ENCODE results near the gene REC8. TPM values are rescaled to one million over a fixed set of nuclear protein-coding genes. Genes with fewer than 3 reads are reported as not detected.

Gene REC8
- total RNA-seq, 1 donor from 2014 or later = 1.6 TPM

DNA sequence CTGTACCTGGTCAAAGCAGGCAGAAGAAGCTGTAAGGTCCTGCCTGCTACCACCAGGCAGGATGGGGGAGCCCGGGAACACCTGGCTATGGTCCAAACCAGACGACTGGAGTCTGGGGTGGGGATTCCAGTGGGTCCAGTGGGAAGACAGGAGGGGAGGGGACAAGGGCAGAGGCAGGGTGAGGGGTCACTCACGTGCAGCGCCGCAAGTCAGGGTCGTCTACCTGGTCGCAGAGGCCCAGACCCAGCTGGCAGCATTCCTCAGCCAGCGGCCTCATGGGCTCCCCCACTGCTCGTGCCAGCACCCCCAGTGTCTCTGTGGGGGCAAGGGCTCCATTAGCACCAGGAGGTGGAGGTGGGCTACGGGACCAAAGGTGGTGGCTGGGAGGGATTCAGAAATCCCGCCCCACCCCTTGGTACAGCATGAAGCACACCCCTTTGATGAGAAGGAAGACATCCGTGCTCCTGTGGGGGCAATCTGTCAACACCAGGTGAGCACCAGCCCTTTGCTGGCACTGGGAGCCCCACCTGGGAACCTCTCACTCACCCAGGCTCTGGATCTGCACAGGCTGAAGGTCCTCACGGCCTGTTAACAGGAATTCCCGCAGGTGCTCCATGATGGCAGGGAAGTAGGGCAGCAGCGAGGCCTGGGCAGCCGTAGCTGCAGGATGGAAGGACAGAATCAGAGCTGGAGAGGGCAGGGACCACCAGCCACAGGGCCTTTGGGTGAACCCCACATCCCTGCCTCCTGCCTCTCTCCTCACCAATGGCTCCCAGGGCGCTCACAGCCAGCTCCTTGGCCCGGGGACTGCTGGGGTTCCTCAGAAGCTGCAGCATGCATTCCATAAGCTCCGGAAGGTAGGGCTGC, 12.5 kb downstream of the REC8 start:
- Histone ChIP-seq H3K4me3 (no peak overlapping the region), H3K9me3 (replicated peaks) (no peaks in the 10 kb centered on the region), H3K27me3 (ENCODE audit: low read depth) (no peaks in the 10 kb centered on the region), H3K36me3 (peaks cover 68% of the 10 kb centered on the region), H3K4me1 (peaks cover 36% of the 10 kb centered on the region), H3K27ac (replicated peaks) (no peak overlapping the region)
- intact Hi-C loops (cut with micrococcal nuclease) = no loop called here
- no peak for DNase-seq
- TF ChIP-seq, protein P1, sequence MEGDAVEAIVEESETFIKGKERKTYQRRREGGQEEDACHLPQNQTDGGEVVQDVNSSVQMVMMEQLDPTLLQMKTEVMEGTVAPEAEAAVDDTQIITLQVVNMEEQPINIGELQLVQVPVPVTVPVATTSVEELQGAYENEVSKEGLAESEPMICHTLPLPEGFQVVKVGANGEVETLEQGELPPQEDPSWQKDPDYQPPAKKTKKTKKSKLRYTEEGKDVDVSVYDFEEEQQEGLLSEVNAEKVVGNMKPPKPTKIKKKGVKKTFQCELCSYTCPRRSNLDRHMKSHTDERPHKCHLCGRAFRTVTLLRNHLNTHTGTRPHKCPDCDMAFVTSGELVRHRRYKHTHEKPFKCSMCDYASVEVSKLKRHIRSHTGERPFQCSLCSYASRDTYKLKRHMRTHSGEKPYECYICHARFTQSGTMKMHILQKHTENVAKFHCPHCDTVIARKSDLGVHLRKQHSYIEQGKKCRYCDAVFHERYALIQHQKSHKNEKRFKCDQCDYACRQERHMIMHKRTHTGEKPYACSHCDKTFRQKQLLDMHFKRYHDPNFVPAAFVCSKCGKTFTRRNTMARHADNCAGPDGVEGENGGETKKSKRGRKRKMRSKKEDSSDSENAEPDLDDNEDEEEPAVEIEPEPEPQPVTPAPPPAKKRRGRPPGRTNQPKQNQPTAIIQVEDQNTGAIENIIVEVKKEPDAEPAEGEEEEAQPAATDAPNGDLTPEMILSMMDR (IDR thresholded peaks at IDR 0.05; ENCODE audit: borderline replicate concordance) = no peak

DNA sequence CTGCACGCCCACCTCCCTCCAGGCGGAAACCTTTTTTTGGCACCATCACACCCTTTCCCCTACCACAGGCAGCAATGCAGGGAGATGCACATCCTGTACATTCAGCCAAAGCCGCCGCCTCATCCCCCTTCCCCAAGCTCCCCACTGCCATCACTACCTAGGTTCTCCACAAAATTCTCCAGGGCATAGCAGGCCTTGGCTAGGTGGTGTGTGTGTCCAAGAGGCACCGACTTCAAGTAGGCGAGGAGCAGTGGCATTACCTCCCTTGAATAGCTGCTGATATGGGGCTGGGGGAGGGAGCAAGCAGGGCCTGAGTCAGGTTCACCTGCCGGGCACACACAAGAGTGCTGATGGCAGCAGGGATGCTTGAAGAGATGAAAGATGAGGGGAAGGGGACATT, 13.1 kb downstream of the REC8 start:
- no peak for DNase-seq
- TF ChIP-seq, protein P1 (IDR thresholded peaks at IDR 0.05; ENCODE audit: borderline replicate concordance) = no peak
- Histone ChIP-seq H3K4me3 (no peak overlapping the region), H3K4me1 (peaks cover 30% of the 10 kb centered on the region), H3K27me3 (ENCODE audit: low read depth) (no peaks in the 10 kb centered on the region), H3K27ac (replicated peaks) (no peak overlapping the region), H3K9me3 (replicated peaks) (no peaks in the 10 kb centered on the region), H3K36me3 (peaks cover 65% of the 10 kb centered on the region)
- intact Hi-C loops (cut with micrococcal nuclease) = no loop called here

DNA sequence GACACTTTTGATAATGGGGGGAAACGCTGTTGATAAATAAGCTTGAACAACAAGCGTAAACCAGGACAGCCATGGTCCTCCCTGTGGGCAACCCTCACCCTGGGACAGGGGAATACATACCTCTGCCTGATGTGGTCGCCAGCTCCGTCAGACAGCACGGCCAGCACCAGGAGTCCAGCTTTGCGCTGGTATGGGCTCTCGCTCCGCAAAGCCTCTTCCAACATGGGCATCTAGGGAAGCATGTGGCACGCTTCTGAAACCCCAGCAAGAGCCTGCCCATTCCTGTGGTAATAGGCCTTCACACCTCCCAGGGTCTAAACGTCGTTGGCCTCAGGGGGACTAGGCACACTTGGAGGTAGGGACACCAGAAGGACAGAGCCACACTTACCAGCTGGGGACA, 13.9 kb downstream of the REC8 start:
- Histone ChIP-seq H3K27ac (replicated peaks) (no peak overlapping the region), H3K27me3 (ENCODE audit: low read depth) (no peaks in the 10 kb centered on the region), H3K4me1 (peaks cover 22% of the 10 kb centered on the region), H3K9me3 (replicated peaks) (no peaks in the 10 kb centered on the region), H3K36me3 (peaks cover 70% of the 10 kb centered on the region), H3K4me3 (no peak overlapping the region)
- TF ChIP-seq, protein P1 (IDR thresholded peaks at IDR 0.05; ENCODE audit: borderline replicate concordance) = no peak
- intact Hi-C loops (cut with micrococcal nuclease) = no loop called here
- DNase-seq = no peak

DNA sequence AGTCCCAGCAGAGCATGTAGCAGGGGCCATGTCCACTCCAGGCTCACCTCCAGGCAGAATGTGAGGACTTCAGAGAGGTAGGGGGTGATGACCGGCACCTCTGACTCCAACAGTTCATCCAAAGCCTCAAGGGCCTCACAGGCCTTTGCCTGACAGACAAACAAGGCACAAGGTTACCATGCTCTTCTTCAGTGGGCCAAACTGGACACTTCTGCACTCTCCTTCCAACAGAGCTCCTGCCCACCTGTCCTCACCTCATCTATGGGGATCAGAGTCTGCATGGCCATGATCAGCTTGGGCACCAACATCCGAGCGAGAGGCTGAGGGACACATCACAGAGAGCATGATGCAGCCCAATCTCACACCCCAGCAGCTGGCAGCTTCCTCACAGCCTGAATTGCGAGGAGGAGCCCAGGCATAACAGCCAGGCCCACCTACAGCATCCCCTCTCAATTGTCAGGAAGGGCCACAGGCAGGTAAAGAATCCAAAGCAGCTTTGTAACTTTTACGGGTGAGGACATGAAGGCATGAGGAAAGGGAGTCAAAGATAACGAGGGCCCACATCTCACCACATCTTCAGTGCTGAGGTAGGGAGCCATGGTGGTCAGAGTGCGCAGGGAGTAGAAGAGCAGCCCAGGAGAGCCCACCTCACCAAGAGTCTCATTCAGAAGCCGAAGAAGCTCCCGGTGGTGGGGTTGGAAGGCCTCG, 15.1 kb downstream of the REC8 start:
- Histone ChIP-seq H3K4me1 (peaks cover 21% of the 10 kb centered on the region), H3K27ac (replicated peaks) (no peak overlapping the region), H3K4me3 (no peak overlapping the region), H3K36me3 (peaks cover 69% of the 10 kb centered on the region), H3K9me3 (replicated peaks) (no peaks in the 10 kb centered on the region), H3K27me3 (ENCODE audit: low read depth) (no peaks in the 10 kb centered on the region)
- DNase-seq = no peak
- intact Hi-C loops (cut with micrococcal nuclease) = no loop called here
- TF ChIP-seq, protein P1 (IDR thresholded peaks at IDR 0.05; ENCODE audit: borderline replicate concordance) = no peak

DNA sequence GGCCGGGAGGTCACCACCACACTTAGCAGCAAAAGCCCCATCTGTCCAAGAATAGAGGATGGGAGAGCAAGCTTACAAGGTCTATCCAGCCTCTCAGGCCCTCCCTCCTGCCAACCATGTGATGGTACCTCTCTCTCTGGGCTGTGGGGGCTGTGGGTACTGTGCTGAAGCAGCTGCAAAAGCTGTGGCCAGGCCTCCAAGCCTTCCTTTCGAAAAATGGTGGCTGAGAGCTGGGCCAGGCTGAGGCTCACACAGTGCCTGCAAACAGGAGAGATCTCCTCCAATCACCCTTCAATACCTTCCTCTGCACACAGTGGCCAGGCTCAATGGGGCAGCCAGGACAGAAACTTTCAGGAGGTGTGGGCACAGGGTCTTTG, 15.6 kb downstream of the REC8 start:
- TF ChIP-seq, protein P1 (IDR thresholded peaks at IDR 0.05; ENCODE audit: borderline replicate concordance) = no peak
- H3K27me3 ChIP-seq (ENCODE audit: low read depth) = no peaks in the 10 kb centered on the region
- H3K9me3 ChIP-seq (replicated peaks) = no peaks in the 10 kb centered on the region
- peak overlapping the region; percentile 83 for H3K4me3 ChIP-seq
- H3K36me3 ChIP-seq = peaks cover 69% of the 10 kb centered on the region
- peaks cover 21% of the 10 kb centered on the region for H3K4me1 ChIP-seq
- H3K27ac ChIP-seq (replicated peaks) = no peak overlapping the region
- intact Hi-C loops (cut with micrococcal nuclease) = no loop called here
- DNase-seq = no peak

Data from left ventricle myocardium inferior (tissue), 1 donor.